Stimulated activated effector memory CD8-positive, alpha-beta T cell treated with anti-CD3 and anti-CD28 coated beads, Interleukin-12 subunit alpha, Interleukin-12 subunit beta, amount 100 ng/mL, for 72 hours (primary cell): ENCODE measurements around the gene RSBN1.

Source experiments
- ATAC-seq: fragments of 150-1000 bp; cut with Tn5 transposase; 2 replicates; pipeline ENCODE4 v1.10.0; 2021
- DNase-seq, 2 donors: peaks; one replicate each; pipeline ENCODE4 v3.0.0; 2021 to 2022; ENCODE audit warnings: low spot score in 2 of 2
- H3K27ac Mint-ChIP-seq: one replicate; pipeline ENCODE4 v1.8.0; 2022; ENCODE audit warnings: mild to moderate bottlenecking, mixed read lengths
- H3K36me3 Mint-ChIP-seq: one replicate; pipeline ENCODE4 v1.8.0; 2022; ENCODE audit warnings: mild to moderate bottlenecking, mixed read lengths
- H3K4me1 Mint-ChIP-seq: one replicate; pipeline ENCODE4 v1.8.0; 2022; ENCODE audit warnings: mixed read lengths
- H3K4me3 Mint-ChIP-seq: one replicate; pipeline ENCODE4 v1.8.0; 2022; ENCODE audit warnings: mild to moderate bottlenecking, mixed read lengths
- H3K9me3 Mint-ChIP-seq: one replicate; pipeline ENCODE4 v1.8.0; 2022; ENCODE audit warnings: mixed read lengths

The RSBN1 gene

GRCh38 chr1:113802367-113803007 is 9.8 kb downstream of the RSBN1 start:
- Mint-ChIP-seq H3K9me3 (no peaks in the 10 kb centered on the region), H3K36me3 (peaks cover 38% of the 10 kb centered on the region), H3K4me1 (peaks cover 68% of the 10 kb centered on the region), H3K4me3 (peak overlapping the region; percentile 28), H3K27ac (no peak overlapping the region)
- ATAC-seq (peak; percentile 90), DNase-seq (no peak)

GRCh38 chr1:113800487-113800886 is 11.8 kb downstream of the RSBN1 start:
- H3K9me3 Mint-ChIP-seq = no peaks in the 10 kb centered on the region
- peaks cover 39% of the 10 kb centered on the region for H3K36me3 Mint-ChIP-seq
- peaks cover 57% of the 10 kb centered on the region for H3K4me1 Mint-ChIP-seq
- no peak for DNase-seq
- no peak overlapping the region for H3K27ac Mint-ChIP-seq
- peak overlapping the region; percentile 11 for H3K4me3 Mint-ChIP-seq
- ATAC-seq = no peak

GRCh38 chr1:113797472-113797871 is 14.8 kb downstream of the RSBN1 start:
- H3K27ac Mint-ChIP-seq = no peak overlapping the region
- H3K36me3 Mint-ChIP-seq = peaks cover 51% of the 10 kb centered on the region
- peaks cover 51% of the 10 kb centered on the region for H3K4me1 Mint-ChIP-seq
- ATAC-seq (no peak), DNase-seq (no peak)
- no peak overlapping the region for H3K4me3 Mint-ChIP-seq
- H3K9me3 Mint-ChIP-seq = no peaks in the 10 kb centered on the region

- DNase-seq (no peak), ATAC-seq (no peak)
- Mint-ChIP-seq H3K36me3 (peaks cover 51% of the 10 kb centered on the region), H3K4me3 (no peak overlapping the region), H3K4me1 (peaks cover 51% of the 10 kb centered on the region), H3K9me3 (no peaks in the 10 kb centered on the region), H3K27ac (peak overlapping the region; percentile 4)
Measured at GRCh38 chr1:113793878-113794834, 18.1 kb downstream of the RSBN1 start.

GRCh38 chr1:113792986-113793385 is 19.3 kb downstream of the RSBN1 start:
- Mint-ChIP-seq H3K36me3 (peaks cover 52% of the 10 kb centered on the region), H3K4me3 (no peak overlapping the region)

GRCh38 chr1:113792471-113792870 is 19.8 kb downstream of the RSBN1 start:
- ATAC-seq (peak; percentile 71), DNase-seq (no peak)
- H3K4me3 Mint-ChIP-seq = no peak overlapping the region
- H3K27ac Mint-ChIP-seq = peak overlapping the region; percentile 80
- H3K4me1 Mint-ChIP-seq = peaks cover 56% of the 10 kb centered on the region
- peaks cover 3% of the 10 kb centered on the region for H3K9me3 Mint-ChIP-seq
- H3K36me3 Mint-ChIP-seq = peaks cover 51% of the 10 kb centered on the region

More at GRCh38 chr1:113792986-113793385, 19.3 kb downstream of the RSBN1 start:
- DNase-seq (no peak), ATAC-seq (no peak)
- Mint-ChIP-seq H3K27ac (peak overlapping the region; percentile 80), H3K9me3 (peaks cover under 1% of the 10 kb centered on the region), H3K4me1 (peaks cover 51% of the 10 kb centered on the region)

- H3K36me3 Mint-ChIP-seq = peaks cover 25% of the 10 kb centered on the region
- H3K27ac Mint-ChIP-seq = no peak overlapping the region
- peaks cover 68% of the 10 kb centered on the region for H3K4me1 Mint-ChIP-seq
- no peak overlapping the region for H3K4me3 Mint-ChIP-seq
- H3K9me3 Mint-ChIP-seq = peaks cover 3% of the 10 kb centered on the region
- no peak for ATAC-seq
- DNase-seq = no peak
Measured at GRCh38 chr1:113788802-113789201, 23.5 kb downstream of the RSBN1 start.

GRCh38 chr1:113787663-113788062 is 24.6 kb downstream of the RSBN1 start:
- Mint-ChIP-seq H3K36me3 (peaks cover 26% of the 10 kb centered on the region), H3K4me1 (peaks cover 58% of the 10 kb centered on the region), H3K27ac (peak overlapping the region; percentile 60), H3K4me3 (peak overlapping the region; percentile 8), H3K9me3 (peaks cover 3% of the 10 kb centered on the region)
- ATAC-seq (peak; percentile 56), DNase-seq (no peak)

GRCh38 chr1:113786069-113786468 is 26.2 kb downstream of the RSBN1 start:
- Mint-ChIP-seq H3K27ac (no peak overlapping the region), H3K4me1 (peaks cover 47% of the 10 kb centered on the region), H3K9me3 (peaks cover 3% of the 10 kb centered on the region), H3K36me3 (peaks cover 26% of the 10 kb centered on the region), H3K4me3 (no peak overlapping the region)
- no peak for DNase-seq
- ATAC-seq = no peak

GRCh38 chr1:113784104-113784779 is 28.0 kb downstream of the RSBN1 start:
- peak in 1 of 2 donors; percentile 56 for DNase-seq
- peaks cover 33% of the 10 kb centered on the region for H3K4me1 Mint-ChIP-seq
- peaks cover 26% of the 10 kb centered on the region for H3K36me3 Mint-ChIP-seq
- H3K27ac Mint-ChIP-seq = peak overlapping the region; percentile 95
- ATAC-seq = peak; percentile 88
- H3K4me3 Mint-ChIP-seq = peak overlapping the region; percentile 66
- peaks cover 3% of the 10 kb centered on the region for H3K9me3 Mint-ChIP-seq

GRCh38 chr1:113783254-113784103 is 28.8 kb downstream of the RSBN1 start:
- Mint-ChIP-seq H3K27ac (peak overlapping the region; percentile 95), H3K4me1 (peaks cover 38% of the 10 kb centered on the region), H3K36me3 (peaks cover 30% of the 10 kb centered on the region), H3K4me3 (peak overlapping the region; percentile 66), H3K9me3 (peaks cover 6% of the 10 kb centered on the region)
- ATAC-seq (peak; percentile 86), DNase-seq (peak in 1 of 2 donors; percentile 59)

- ATAC-seq (no peak), DNase-seq (no peak)
- no peak overlapping the region for H3K27ac Mint-ChIP-seq
- H3K4me1 Mint-ChIP-seq = peaks cover 32% of the 10 kb centered on the region
- H3K9me3 Mint-ChIP-seq = peaks cover 4% of the 10 kb centered on the region
- peaks cover 26% of the 10 kb centered on the region for H3K36me3 Mint-ChIP-seq
- no peak overlapping the region for H3K4me3 Mint-ChIP-seq
Measured at GRCh38 chr1:113782406-113782805, 29.9 kb downstream of the RSBN1 start.

- Mint-ChIP-seq H3K9me3 (peaks cover 4% of the 10 kb centered on the region), H3K27ac (no peak overlapping the region), H3K36me3 (peaks cover 35% of the 10 kb centered on the region), H3K4me3 (no peak overlapping the region), H3K4me1 (peaks cover 14% of the 10 kb centered on the region)
- peak; percentile 12 for ATAC-seq
- DNase-seq = no peak
Measured at GRCh38 chr1:113780374-113781146, 31.7 kb downstream of the RSBN1 start.

GRCh38 chr1:113779542-113779941 is 32.7 kb downstream of the RSBN1 start:
- Mint-ChIP-seq H3K27ac (peak overlapping the region; percentile 6), H3K9me3 (peaks cover 4% of the 10 kb centered on the region), H3K36me3 (peaks cover 45% of the 10 kb centered on the region), H3K4me1 (peaks cover 13% of the 10 kb centered on the region), H3K4me3 (no peak overlapping the region)
- DNase-seq = no peak
- no peak for ATAC-seq
